NCI-H82 treated with DMSO at 0.1 percent for 48 hours (cell line): Measurements from ENCODE around the gene DDX3X.

Experiments
- DNase-seq: peaks from one replicate; lab custom pipeline; 2025; ENCODE audit not compliant: unreplicated experiment; lab: John Stamatoyannopoulos, UW

The DDX3X gene

GRCh38 chrX:41327341-41327740, 6.6 kb upstream of the DDX3X start:
- no peak for DNase-seq

- DNase-seq: no peak
Measured at GRCh38 chrX:41329101-41329500, 4.9 kb upstream of the DDX3X start.

GRCh38 chrX:41332005-41332404, 2.0 kb upstream of the DDX3X start:
- no peak for DNase-seq

- DNase-seq: no peak
Measured at GRCh38 chrX:41332408-41333002, 1.5 kb upstream of the DDX3X start.

GRCh38 chrX:41333003-41333743, 789 bp upstream of the DDX3X start:
- DNase-seq: peak; percentile 72

- peak; percentile 5 for DNase-seq
Measured at GRCh38 chrX:41334363-41335197, 618 bp downstream of the DDX3X start.

- no peak for DNase-seq
Measured at GRCh38 chrX:41335198-41335957, 1.4 kb downstream of the DDX3X start.

GRCh38 chrX:41335958-41336331, 2.0 kb downstream of the DDX3X start:
- no peak for DNase-seq

- DNase-seq: no peak
Measured at GRCh38 chrX:41336447-41336846, 2.5 kb downstream of the DDX3X start.

GRCh38 chrX:41337140-41337539, 3.2 kb downstream of the DDX3X start:
- DNase-seq: no peak

GRCh38 chrX:41338436-41338835, 4.5 kb downstream of the DDX3X start:
- no peak for DNase-seq

- DNase-seq: no peak
Measured at GRCh38 chrX:41339148-41339547, 5.2 kb downstream of the DDX3X start.

- no peak for DNase-seq
Measured at GRCh38 chrX:41344053-41344452, 10.1 kb downstream of the DDX3X start.

- no peak for DNase-seq
Measured at GRCh38 chrX:41347186-41347585, 13.2 kb downstream of the DDX3X start.

- DNase-seq: no peak
Measured at GRCh38 chrX:41348551-41348950, 14.6 kb downstream of the DDX3X start.

- no peak for DNase-seq
Measured at GRCh38 chrX:41350150-41350975, 16.4 kb downstream of the DDX3X start.

GRCh38 chrX:41350976-41351569, 17.1 kb downstream of the DDX3X start:
- DNase-seq: no peak

- DNase-seq: no peak
Measured at GRCh38 chrX:41351923-41352322, 18.0 kb downstream of the DDX3X start.

GRCh38 chrX:41352329-41352838, 18.4 kb downstream of the DDX3X start:
- DNase-seq: no peak

- no peak for DNase-seq
Measured at GRCh38 chrX:41353985-41354384, 20.0 kb downstream of the DDX3X start.
